Choroid plexus epithelial cell (primary cell): Measurements from ENCODE around the gene ABR.

Experiments
- DNase-seq: peaks from one replicate; pipeline ENCODE4 v3.0.0-alpha.2; 2010; ENCODE audit warnings: low read depth
- H3K4me3 ChIP-seq: 2 replicates; pipeline ENCODE4 v1.5.1; 2011; ENCODE audit warnings: low read depth, mild to moderate bottlenecking, control low read depth, low read length, moderate library complexity
- TF ChIP-seq, protein P1 (sequence below): conservative IDR thresholded peaks from 2 replicates; pipeline ENCODE4 v1.5.1; 2011; ENCODE audit warnings: low read depth, mild to moderate bottlenecking, control low read depth, inconsistent platforms, low read length, moderate library complexity

ABR gene

DNA sequence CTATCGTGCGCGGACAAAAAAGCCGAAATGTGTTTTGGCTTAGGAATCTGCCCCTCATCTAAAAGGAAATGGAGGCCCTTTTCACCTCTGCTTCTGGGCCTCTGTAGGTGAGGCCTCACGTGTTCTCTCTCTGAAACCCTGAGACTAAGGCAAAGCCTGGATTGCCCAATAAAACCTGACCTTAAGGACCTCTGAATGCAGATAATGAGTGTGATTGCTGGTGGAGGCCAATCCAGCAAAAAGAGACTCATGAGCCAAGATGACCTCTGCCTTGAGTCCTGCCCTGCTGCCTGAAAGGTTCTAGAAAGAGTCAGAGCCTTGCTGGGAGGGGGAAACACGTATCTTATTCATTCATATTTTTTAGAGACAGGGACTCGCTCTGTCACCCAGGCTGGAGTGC is 44.5 kb upstream of the ABR start:
- TF ChIP-seq, protein P1, sequence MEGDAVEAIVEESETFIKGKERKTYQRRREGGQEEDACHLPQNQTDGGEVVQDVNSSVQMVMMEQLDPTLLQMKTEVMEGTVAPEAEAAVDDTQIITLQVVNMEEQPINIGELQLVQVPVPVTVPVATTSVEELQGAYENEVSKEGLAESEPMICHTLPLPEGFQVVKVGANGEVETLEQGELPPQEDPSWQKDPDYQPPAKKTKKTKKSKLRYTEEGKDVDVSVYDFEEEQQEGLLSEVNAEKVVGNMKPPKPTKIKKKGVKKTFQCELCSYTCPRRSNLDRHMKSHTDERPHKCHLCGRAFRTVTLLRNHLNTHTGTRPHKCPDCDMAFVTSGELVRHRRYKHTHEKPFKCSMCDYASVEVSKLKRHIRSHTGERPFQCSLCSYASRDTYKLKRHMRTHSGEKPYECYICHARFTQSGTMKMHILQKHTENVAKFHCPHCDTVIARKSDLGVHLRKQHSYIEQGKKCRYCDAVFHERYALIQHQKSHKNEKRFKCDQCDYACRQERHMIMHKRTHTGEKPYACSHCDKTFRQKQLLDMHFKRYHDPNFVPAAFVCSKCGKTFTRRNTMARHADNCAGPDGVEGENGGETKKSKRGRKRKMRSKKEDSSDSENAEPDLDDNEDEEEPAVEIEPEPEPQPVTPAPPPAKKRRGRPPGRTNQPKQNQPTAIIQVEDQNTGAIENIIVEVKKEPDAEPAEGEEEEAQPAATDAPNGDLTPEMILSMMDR = no peak
- no peak for DNase-seq
- no peak overlapping the region for H3K4me3 ChIP-seq

DNA sequence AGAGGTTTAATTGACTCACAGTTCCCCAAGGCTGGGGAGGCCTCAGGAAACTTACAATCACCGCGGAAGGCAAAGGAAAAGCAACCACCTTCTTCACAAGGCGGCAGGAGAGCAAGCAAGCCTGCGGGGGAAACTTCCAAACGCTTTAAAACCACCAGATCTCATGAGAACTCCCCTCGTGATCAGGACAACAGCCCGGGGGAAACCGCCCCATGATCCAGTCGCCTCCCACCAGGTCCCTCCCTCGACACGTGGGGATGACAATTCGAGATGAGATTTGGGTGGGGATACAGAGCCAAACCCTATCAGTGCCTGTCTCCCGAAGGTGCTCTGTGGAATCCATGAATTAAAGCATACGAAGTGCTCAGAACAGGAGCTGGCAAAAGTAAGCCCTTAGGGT is 43.9 kb upstream of the ABR start:
- H3K4me3 ChIP-seq = no peak overlapping the region
- TF ChIP-seq, protein P1 = no peak
- DNase-seq = no peak

DNA sequence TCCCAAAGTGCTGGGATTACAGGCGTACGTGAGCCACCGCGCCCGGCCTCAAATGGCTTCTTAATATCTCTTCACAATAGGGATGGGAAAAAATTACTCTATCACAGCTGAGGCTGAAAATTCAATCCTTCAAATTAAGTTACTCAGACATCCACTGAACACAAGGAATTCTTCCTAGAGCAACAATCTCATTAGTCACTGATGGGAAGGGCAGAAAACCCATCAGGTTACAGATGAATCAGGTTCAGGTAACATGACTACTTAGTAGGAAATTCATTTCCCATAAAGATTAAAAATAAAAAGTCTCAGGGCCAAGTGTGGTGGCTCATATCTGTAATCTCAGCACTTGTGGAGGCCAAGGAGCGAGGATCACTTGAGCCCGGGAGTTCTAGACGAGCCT is 42.5 kb upstream of the ABR start:
- H3K4me3 ChIP-seq = no peak overlapping the region
- no peak for DNase-seq
- TF ChIP-seq, protein P1 = no peak

DNA sequence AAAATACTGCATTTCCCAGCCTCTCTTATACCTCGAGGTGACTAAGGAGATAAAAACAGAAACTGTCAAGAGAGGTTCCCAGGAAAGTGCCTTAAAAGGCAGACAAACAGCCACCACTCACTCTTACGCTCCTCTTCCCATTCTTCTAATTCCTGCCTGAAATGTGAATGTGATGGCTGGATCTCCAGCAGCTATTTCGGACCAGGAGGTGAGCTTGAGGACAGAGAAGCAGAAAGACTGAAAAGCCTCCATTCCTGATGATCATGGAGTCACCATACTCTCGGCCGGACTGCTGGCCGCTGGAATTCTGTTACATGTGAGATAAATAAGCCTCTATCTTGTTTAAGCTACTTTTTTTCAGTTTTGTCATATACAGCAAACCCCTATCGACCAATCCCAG is 41.4 kb upstream of the ABR start:
- no peak for DNase-seq
- TF ChIP-seq, protein P1 = no peak
- H3K4me3 ChIP-seq = no peak overlapping the region

DNA sequence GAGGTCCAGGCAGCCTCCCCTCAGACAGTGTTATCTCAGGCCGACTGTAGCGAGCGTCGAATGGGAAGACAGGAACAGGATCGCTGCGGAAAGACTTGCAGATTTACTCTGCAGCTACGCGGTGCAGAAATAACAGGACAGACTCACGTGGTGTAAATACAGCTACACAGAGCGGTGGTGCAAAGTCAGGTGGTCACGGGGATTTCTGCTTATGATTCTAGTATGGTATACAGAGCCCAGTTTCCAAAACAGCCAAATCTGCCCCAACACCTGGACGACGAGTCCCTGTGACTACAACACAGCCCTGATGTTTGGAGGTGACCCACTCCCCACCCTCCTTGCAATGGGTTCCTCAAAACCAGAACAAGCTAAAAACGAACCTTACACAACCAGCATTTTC is 40.6 kb upstream of the ABR start:
- H3K4me3 ChIP-seq = no peak overlapping the region
- TF ChIP-seq, protein P1 = no peak
- DNase-seq = no peak

DNA sequence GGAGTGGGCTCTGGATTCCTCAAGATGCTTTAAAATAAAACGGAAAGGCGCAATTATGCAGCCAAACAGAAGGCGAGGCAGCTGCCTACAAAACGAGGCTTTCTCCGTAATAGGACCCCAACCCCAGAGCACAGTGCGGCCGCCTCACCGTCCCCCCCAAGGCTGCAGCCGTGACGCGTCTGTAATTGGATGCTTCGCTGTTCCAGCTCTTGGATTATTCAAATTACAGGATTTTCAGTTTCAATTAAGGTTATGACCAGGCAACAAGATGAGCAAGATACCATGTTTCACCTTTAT is 37.3 kb upstream of the ABR start:
- DNase-seq = no peak
- TF ChIP-seq, protein P1 = no peak
- H3K4me3 ChIP-seq = no peak overlapping the region

DNA sequence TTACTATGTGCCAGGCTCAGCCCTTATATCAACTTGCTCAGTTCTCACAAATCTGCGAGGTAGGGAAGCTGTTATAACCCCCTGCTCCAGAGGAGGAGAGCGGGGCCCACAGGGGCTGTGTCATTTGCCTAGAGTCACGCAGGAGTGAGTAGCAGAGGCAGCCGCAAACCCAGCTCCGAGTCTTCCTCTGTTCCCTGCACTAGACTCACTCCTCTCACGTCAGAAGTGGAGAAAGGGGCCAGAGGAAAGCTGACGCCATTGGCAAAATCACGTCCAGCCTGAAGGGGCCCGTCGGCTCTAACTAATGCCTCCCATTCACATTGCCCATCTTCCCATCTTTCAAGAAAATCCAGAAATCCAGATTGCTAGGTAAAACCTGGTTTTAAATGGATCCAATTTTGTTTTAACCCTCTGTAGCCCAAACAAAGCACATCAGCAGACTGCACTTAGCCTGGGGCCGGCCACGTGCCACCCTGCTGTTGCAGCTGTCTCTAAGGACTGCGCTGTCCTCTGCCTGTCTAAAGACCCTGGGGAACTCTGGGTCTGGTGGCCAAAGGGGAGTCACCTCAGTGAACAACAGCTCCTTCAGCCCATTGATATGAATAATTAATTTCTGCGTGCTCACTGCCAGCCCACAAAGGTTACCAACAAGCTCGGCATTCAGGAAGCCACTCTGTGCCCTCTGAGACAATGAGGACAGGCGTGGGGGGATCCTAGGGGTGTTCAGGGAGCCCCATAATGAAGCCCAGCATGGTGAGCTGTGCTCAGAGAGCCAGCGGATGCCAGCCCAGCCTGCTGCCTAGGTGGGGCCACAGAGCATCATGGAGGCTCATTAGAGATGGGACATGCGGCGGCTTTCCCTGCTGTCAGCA is 36.7 kb upstream of the ABR start:
- TF ChIP-seq, protein P1 = no peak
- no peak for DNase-seq
- no peak overlapping the region for H3K4me3 ChIP-seq
